ENCODE data around the gene SRSF10.

GRCh38 chr1:23977187-23977853 is 2.8 kb downstream of the SRSF10 start:
- TF ChIP-seq YY1 (IDR thresholded peaks at IDR 0.05; ENCODE audit: insufficient read depth, insufficient read length) (no peak), ZNF274 (IDR thresholded peaks at IDR 0.05; ENCODE audit: low read depth, low read length) (no peak), SUZ12 (IDR thresholded peaks at IDR 0.05; ENCODE audit: extremely low read depth, insufficient read depth, insufficient read length) (no peak)
